Measurements from ENCODE around the gene ZNF776. TPM values are rescaled to one million over a fixed set of nuclear protein-coding genes. Genes with fewer than 3 reads are reported as not detected.

Gene ZNF776
- total and polyA plus RNA-seq, 2 of the 13 experiments (the other 11 are each of a cell fraction or from before 2014, with no cell fraction given): 7.6 to 16.9 TPM

- H3K79me2 ChIP-seq (ENCODE audit: insufficient read depth, low read length): no peaks in the 10 kb centered on the region
- CTCF ChIA-PET (ENCODE audit: low intra/inter-chr PET ratio, low total read pairs): no interaction called here
- H2AFZ ChIP-seq (ENCODE audit: low read length): no peak overlapping the region
- H3K36me3 ChIP-seq (replicated peaks in 1 of 2; ENCODE audit: control insufficient read depth in 1 of 2, insufficient read depth in 2 of 2, low read length in 2 of 2): peaks cover 1 to 14% of the 10 kb centered on the region in 2 experiments; a peak in 2 of 5 replicates
- FAIRE-seq (no peak), DNase-seq (ENCODE audit: low spot score) (no peak), ATAC-seq (no peak)
- H3K27me3 ChIP-seq (ENCODE audit: control insufficient read depth in 1 of 2, insufficient read depth in 2 of 2, low read length in 2 of 2): no peaks in the 10 kb centered on the region
- no peak overlapping the region for H3K4me3 ChIP-seq (replicated peaks in 1 of 3; ENCODE audit: insufficient read depth in 1 of 3, low read depth in 2 of 3, low read length in 3 of 3)
- intact Hi-C loops (cut with micrococcal nuclease; ENCODE audit: unreplicated experiment): no loop called here
- H4K20me1 ChIP-seq (ENCODE audit: insufficient read depth, low read length): no peaks in the 10 kb centered on the region
- no peak overlapping the region for H3K4me2 ChIP-seq (ENCODE audit: low read depth, low read length)
- BruUV-seq (replicated peaks): no TSS peak
- POLR2A ChIA-PET: no interaction called here
- H3K9ac ChIP-seq (ENCODE audit: insufficient read depth, low read depth, low read length): no peak overlapping the region
- in situ Hi-C loops (cut with HindIII; ENCODE audit: extremely low pct_ligation_motif_present, low pct_unique_long_range_greater_than_20kb): no loop called here
- H3K9me3 ChIP-seq (ENCODE audit: low read length): no peaks in the 10 kb centered on the region
- H3K4me1 ChIP-seq (ENCODE audit: insufficient read depth, low read length): no peaks in the 10 kb centered on the region
- TF ChIP-seq CEBPB (IDR thresholded peaks at IDR 0.05; ENCODE audit: borderline replicate concordance, low read depth, low read length): peak; percentile 50
- TF ChIP-seq HDAC6 (IDR thresholded peaks at IDR 0.05; ENCODE audit: low read depth, low read length): no peak
- no peak for TF ChIP-seq ZNF770 (CRISPR knock-in tag; IDR thresholded peaks at IDR 0.05)
- H3K27ac ChIP-seq (ENCODE audit: extremely low read length, insufficient read depth, low read length): no peak overlapping the region
Measured at GRCh38 chr19:57788114-57788692, 41.6 kb downstream of the ZNF776 start.

GRCh38 chr19:57789288-57789687 lies 42.7 kb downstream of the ZNF776 start:
- ChIA-PET CTCF (ENCODE audit: low intra/inter-chr PET ratio, low total read pairs) (no interaction called here), POLR2A (no interaction called here)
- WGBS (ENCODE audit: low lambda C conversion rate): 97% methylated on average over 4 of the region's 4 CpGs
- no TSS peak for BruUV-seq (replicated peaks)
- intact Hi-C loops (cut with micrococcal nuclease; ENCODE audit: unreplicated experiment) (no loop called here), in situ Hi-C loops (cut with HindIII; ENCODE audit: extremely low pct_ligation_motif_present, low pct_unique_long_range_greater_than_20kb) (no loop called here)
- H3K27me3 ChIP-seq (ENCODE audit: control insufficient read depth in 1 of 2, insufficient read depth in 2 of 2, low read length in 2 of 2): no peaks in the 10 kb centered on the region
- H3K27ac ChIP-seq (ENCODE audit: extremely low read length, insufficient read depth, low read length): no peak overlapping the region
- no peak overlapping the region for H2AFZ ChIP-seq (ENCODE audit: low read length)
- no peaks in the 10 kb centered on the region for H3K4me1 ChIP-seq (ENCODE audit: insufficient read depth, low read length)
- no peak overlapping the region for H3K9ac ChIP-seq (ENCODE audit: insufficient read depth, low read depth, low read length)
- no peaks in the 10 kb centered on the region for H3K79me2 ChIP-seq (ENCODE audit: insufficient read depth, low read length)
- H4K20me1 ChIP-seq (ENCODE audit: insufficient read depth, low read length): no peaks in the 10 kb centered on the region
- FAIRE-seq (no peak), ATAC-seq (no peak), DNase-seq (ENCODE audit: low spot score) (no peak)
- H3K36me3 ChIP-seq (replicated peaks in 1 of 2; ENCODE audit: control insufficient read depth in 1 of 2, insufficient read depth in 2 of 2, low read length in 2 of 2): peaks cover 1 to 16% of the 10 kb centered on the region in 2 experiments; a peak in 2 of 5 replicates
- no peak overlapping the region for H3K4me3 ChIP-seq (replicated peaks in 1 of 3; ENCODE audit: insufficient read depth in 1 of 3, low read depth in 2 of 3, low read length in 3 of 3)
- H3K9me3 ChIP-seq (ENCODE audit: low read length): no peaks in the 10 kb centered on the region
- H3K4me2 ChIP-seq (ENCODE audit: low read depth, low read length): no peak overlapping the region
- TF ChIP-seq REL (CRISPR knock-in tag; conservative IDR thresholded peaks at IDR 0.05): no peak
- TF ChIP-seq HNRNPL (IDR thresholded peaks at IDR 0.05; ENCODE audit: low read depth, low read length): no peak
- TF ChIP-seq DBP (CRISPR knock-in tag; IDR thresholded peaks at IDR 0.05; ENCODE audit: not compliant biosample characterization): no peak
- TF ChIP-seq ZNF563 (CRISPR knock-in tag; IDR thresholded peaks at IDR 0.05): no peak
- no peak for TF ChIP-seq XRCC5 (optimal IDR thresholded peaks at IDR 0.05; ENCODE audit: low read length)
- TF ChIP-seq ZNF766 (CRISPR knock-in tag; IDR thresholded peaks at IDR 0.05; ENCODE audit: borderline replicate concordance): no peak
- TF ChIP-seq NCOA2 (CRISPR knock-in tag; IDR thresholded peaks at IDR 0.05): no peak
- TF ChIP-seq, protein P1, sequence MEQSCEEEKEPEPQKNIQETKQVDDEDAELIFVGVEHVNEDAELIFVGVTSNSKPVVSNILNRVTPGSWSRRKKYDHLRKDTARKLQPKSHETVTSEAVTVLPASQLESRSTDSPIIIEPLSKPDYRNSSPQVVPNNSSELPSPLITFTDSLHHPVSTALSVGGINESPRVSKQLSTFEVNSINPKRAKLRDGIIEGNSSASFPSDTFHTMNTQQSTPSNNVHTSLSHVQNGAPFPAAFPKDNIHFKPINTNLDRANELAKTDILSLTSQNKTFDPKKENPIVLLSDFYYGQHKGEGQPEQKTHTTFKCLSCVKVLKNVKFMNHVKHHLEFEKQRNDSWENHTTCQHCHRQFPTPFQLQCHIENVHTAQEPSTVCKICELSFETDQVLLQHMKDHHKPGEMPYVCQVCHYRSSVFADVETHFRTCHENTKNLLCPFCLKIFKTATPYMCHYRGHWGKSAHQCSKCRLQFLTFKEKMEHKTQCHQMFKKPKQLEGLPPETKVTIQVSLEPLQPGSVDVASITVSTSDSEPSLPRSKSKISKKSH (CRISPR knock-in tag; IDR thresholded peaks at IDR 0.05; ENCODE audit: borderline replicate concordance): no peak
- TF ChIP-seq JDP2 (CRISPR knock-in tag; IDR thresholded peaks at IDR 0.05; ENCODE audit: borderline replicate concordance): no peak
